HEK293 (cell line): ENCODE measurements around the gene CCDC124.

Source experiments
- CTCF ChIA-PET: fragments of 350-600 bp; formaldehyde crosslinking; extraction: SDS; loops from one replicate; lab custom pipeline; 2021; ENCODE audit warnings: antibody characterized with exemption; lab: Yijun Ruan, JAX
- POLR2A ChIA-PET: fragments of 300-600 bp; formaldehyde crosslinking; extraction: SDS; loops from one replicate; lab custom pipeline; 2020; ENCODE audit warnings: antibody characterized with exemption, inconsistent platforms; lab: Yijun Ruan, JAX
- H3K27ac ChIP-seq: fragments of 200-500 bp; sonication (Bioruptor generic); 2 replicates; pipeline ENCODE4 v1.5.1; 2014; ENCODE audit warnings: low read depth, low read length, control low read depth, inconsistent platforms; ENCODE audit errors: extremely low read depth
- H3K36me3 ChIP-seq, 2 experiments: fragments of 200-500 bp in 1 of 2; sonication (Bioruptor generic) in 1 of 2; 1 replicate in 1 of 2; 2 replicates in 1 of 2; pipeline ENCODE4 v1.5.1; 2014 to 2017; ENCODE audit warnings: inconsistent platforms in 2 of 2, low read length in 2 of 2; ENCODE audit not compliant: control insufficient read depth in 2 of 2, insufficient read depth in 1 of 2
- H3K4me1 ChIP-seq: fragments of 200-500 bp; sonication (Bioruptor generic); 2 replicates; pipeline ENCODE4 v1.5.1; 2014; ENCODE audit warnings: mild to moderate bottlenecking, low read length, inconsistent platforms; ENCODE audit not compliant: control insufficient read depth, insufficient read depth
- H3K4me3 ChIP-seq: 2 replicates; pipeline ENCODE4 v1.5.1; 2011; ENCODE audit warnings: low read depth, mild to moderate bottlenecking, control low read depth, low read length, moderate library complexity
- H3K9me3 ChIP-seq: fragments of 200-500 bp; sonication (Bioruptor generic); 2 replicates; pipeline ENCODE4 v1.5.1; 2014; ENCODE audit warnings: low read depth, low read length, inconsistent platforms; ENCODE audit not compliant: control insufficient read depth, insufficient read depth
- BCL6B ChIP-seq: fragments of 450-650 bp; formaldehyde crosslinking; IDR thresholded peaks from 2 replicates; pipeline ENCODE4 v1.5.1; 2017; ENCODE audit warnings: missing biosample characterization, missing genetic modification characterization
- CTCF ChIP-seq: fragments of 450-650 bp; formaldehyde crosslinking; IDR thresholded peaks from 2 replicates; pipeline ENCODE4 v1.5.1; 2016; ENCODE audit warnings: missing biosample characterization, missing genetic modification characterization
- GLIS1 ChIP-seq: fragments of 450-650 bp; formaldehyde crosslinking; IDR thresholded peaks from 2 replicates; pipeline ENCODE4 v1.5.1; 2016; ENCODE audit warnings: missing biosample characterization, missing genetic modification characterization
- GLIS2 ChIP-seq: fragments of 450-650 bp; formaldehyde crosslinking; IDR thresholded peaks from 2 replicates; pipeline ENCODE4 v1.5.1; 2016; ENCODE audit warnings: missing biosample characterization, missing genetic modification characterization
- INSM2 ChIP-seq: fragments of 450-650 bp; formaldehyde crosslinking; IDR thresholded peaks from 2 replicates; pipeline ENCODE4 v1.5.1; 2016; ENCODE audit warnings: missing biosample characterization, missing genetic modification characterization
- KLF10 ChIP-seq: fragments of 450-650 bp; IDR thresholded peaks from 2 replicates; pipeline ENCODE4 v1.5.1; 2018; ENCODE audit warnings: missing biosample characterization, mild to moderate bottlenecking, missing genetic modification characterization
- KLF7 ChIP-seq: fragments of 450-650 bp; formaldehyde crosslinking; IDR thresholded peaks from 2 replicates; pipeline ENCODE4 v1.5.1; 2016; ENCODE audit warnings: missing biosample characterization, missing genetic modification characterization, borderline replicate concordance
- MYNN ChIP-seq: fragments of 450-650 bp; formaldehyde crosslinking; IDR thresholded peaks from 2 replicates; pipeline ENCODE4 v1.5.1; 2016; ENCODE audit warnings: missing biosample characterization, missing genetic modification characterization, borderline replicate concordance
- SP2 ChIP-seq: fragments of 450-650 bp; formaldehyde crosslinking; IDR thresholded peaks from 2 replicates; pipeline ENCODE4 v1.5.1; 2016; ENCODE audit warnings: missing biosample characterization, missing genetic modification characterization
- TCF7L2 ChIP-seq: IDR thresholded peaks from 2 replicates; pipeline ENCODE4 v1.6.1; 2011; ENCODE audit warnings: low read depth, mild to moderate bottlenecking, inconsistent platforms, low read length, moderate library complexity, borderline replicate concordance
- ZBTB44 ChIP-seq: fragments of 450-650 bp; IDR thresholded peaks from 2 replicates; pipeline ENCODE4 v1.5.1; 2018; ENCODE audit warnings: missing biosample characterization, mild to moderate bottlenecking, missing genetic modification characterization
- ZFP69B ChIP-seq: fragments of 450-650 bp; formaldehyde crosslinking; IDR thresholded peaks from 2 replicates; pipeline ENCODE4 v1.5.1; 2016; ENCODE audit warnings: missing biosample characterization, missing genetic modification characterization
- ZNF10 ChIP-seq: fragments of 450-650 bp; formaldehyde crosslinking; IDR thresholded peaks from 2 replicates; pipeline ENCODE4 v1.5.1; 2017; ENCODE audit warnings: missing biosample characterization, missing genetic modification characterization
- ZNF121 ChIP-seq: fragments of 450-650 bp; formaldehyde crosslinking; IDR thresholded peaks from 2 replicates; pipeline ENCODE4 v1.5.1; 2016; ENCODE audit warnings: missing biosample characterization, missing genetic modification characterization
- ZNF146 ChIP-seq: fragments of 450-650 bp; formaldehyde crosslinking; IDR thresholded peaks from 2 replicates; pipeline ENCODE4 v1.5.1; 2016; ENCODE audit warnings: missing biosample characterization, missing genetic modification characterization
- ZNF211 ChIP-seq: fragments of 450-650 bp; formaldehyde crosslinking; IDR thresholded peaks from 2 replicates; pipeline ENCODE4 v1.5.1; 2016; ENCODE audit warnings: low read depth, missing biosample characterization, missing genetic modification characterization
- ZNF24 ChIP-seq: fragments of 450-650 bp; formaldehyde crosslinking; IDR thresholded peaks from 2 replicates; pipeline ENCODE4 v1.5.1; 2016; ENCODE audit warnings: missing biosample characterization, missing genetic modification characterization
- ZNF280C ChIP-seq: fragments of 450-650 bp; formaldehyde crosslinking; IDR thresholded peaks from 2 replicates; pipeline ENCODE4 v1.5.1; 2016; ENCODE audit warnings: missing biosample characterization, missing genetic modification characterization
- ZNF366 ChIP-seq: fragments of 450-650 bp; formaldehyde crosslinking; conservative IDR thresholded peaks from 2 replicates; pipeline ENCODE4 v1.5.1; 2016; ENCODE audit warnings: missing biosample characterization, missing genetic modification characterization
- ZNF394 ChIP-seq: fragments of 450-650 bp; formaldehyde crosslinking; IDR thresholded peaks from 2 replicates; pipeline ENCODE4 v1.5.1; 2016; ENCODE audit warnings: missing biosample characterization, missing genetic modification characterization, mild to moderate bottlenecking, moderate library complexity, borderline replicate concordance
- ZNF426 ChIP-seq: fragments of 450-650 bp; formaldehyde crosslinking; IDR thresholded peaks from 2 replicates; pipeline ENCODE4 v1.5.1; 2017; ENCODE audit warnings: missing biosample characterization, missing genetic modification characterization, mild to moderate bottlenecking, inconsistent platforms, moderate library complexity
- ZNF529 ChIP-seq: fragments of 450-650 bp; formaldehyde crosslinking; IDR thresholded peaks from 2 replicates; pipeline ENCODE4 v1.5.1; 2017; ENCODE audit warnings: missing genetic modification characterization, missing biosample characterization; ENCODE audit not compliant: insufficient replicate concordance
- ZNF549 ChIP-seq: fragments of 450-650 bp; IDR thresholded peaks from 2 replicates; pipeline ENCODE4 v1.5.1; 2018; ENCODE audit warnings: missing biosample characterization, missing genetic modification characterization, mild to moderate bottlenecking, inconsistent platforms, moderate library complexity
- ZNF610 ChIP-seq: fragments of 450-650 bp; formaldehyde crosslinking; IDR thresholded peaks from 2 replicates; pipeline ENCODE4 v1.5.1; 2016; ENCODE audit warnings: missing biosample characterization, missing genetic modification characterization, borderline replicate concordance
- ZNF626 ChIP-seq: fragments of 450-650 bp; sonication (Bioruptor Pico); formaldehyde crosslinking; IDR thresholded peaks from 2 replicates; pipeline ENCODE4 v1.5.1; 2018; ENCODE audit warnings: missing biosample characterization, missing genetic modification characterization, inconsistent platforms
- ZNF701 ChIP-seq: fragments of 450-650 bp; formaldehyde crosslinking; IDR thresholded peaks from 2 replicates; pipeline ENCODE4 v1.5.1; 2016; ENCODE audit warnings: missing biosample characterization, missing genetic modification characterization
- ZNF747 ChIP-seq: fragments of 450-650 bp; formaldehyde crosslinking; IDR thresholded peaks from 2 replicates; pipeline ENCODE4 v1.5.1; 2016; ENCODE audit warnings: missing biosample characterization, missing genetic modification characterization

CCDC124 gene

GRCh38 chr19:17963936-17964691 is 31.3 kb downstream of the CCDC124 start (continued):
- TF ChIP-seq ZNF24 (peak; percentile 82), GLIS2 (tag by site-specific recombination) (no peak), ZNF121 (tag by site-specific recombination) (no peak), MYNN (tag by site-specific recombination) (no peak), ZNF701 (tag by site-specific recombination) (no peak)

GRCh38 chr19:17965370-17966128 is 32.7 kb downstream of the CCDC124 start:
- ChIA-PET POLR2A (interaction anchor here (0.7 kb wide), 1 partner anchor 33 kb away, joined by 5 read pairs; the partner anchor contains the start of gene CCDC124), CTCF (interaction anchor here (0.7 to 1.0 kb wide), 3 partner anchors 19 to 183 kb away, joined by 3 to 6 read pairs (median 4); no protein-coding TSS in a partner anchor)
- H3K9me3 ChIP-seq, result no peaks in the 10 kb centered on the region
- H3K4me1 ChIP-seq, result no peaks in the 10 kb centered on the region
- H3K36me3 ChIP-seq, result no peaks in the 10 kb centered on the region
- H3K4me3 ChIP-seq, result no peak overlapping the region
- no peak overlapping the region for H3K27ac ChIP-seq
- TF ChIP-seq BCL6B (tag by site-specific recombination) (no peak), ZNF280C (tag by site-specific recombination) (no peak), ZNF10 (tag by site-specific recombination) (no peak), ZNF146 (tag by site-specific recombination) (no peak), TCF7L2 (no peak), ZNF366 (tag by site-specific recombination) (peak; percentile 94), INSM2 (tag by site-specific recombination) (no peak), ZNF529 (no peak), ZNF394 (no peak), ZFP69B (no peak), GLIS1 (tag by site-specific recombination) (peak; percentile 40; the same call in 1 of the 2 replicates), KLF7 (no peak), ZNF549 (no peak), SP2 (tag by site-specific recombination) (peak; percentile 24), KLF10 (tag by site-specific recombination) (no peak), CTCF (tag by site-specific recombination) (no peak), ZNF426 (tag by site-specific recombination) (no peak), ZNF610 (tag by site-specific recombination) (no peak), ZNF211 (tag by site-specific recombination) (no peak), ZNF747 (tag by site-specific recombination) (no peak), ZNF626 (no peak), ZBTB44 (tag by site-specific recombination) (no peak)
